Measurements from ENCODE around the gene PDE6B. TPM values are rescaled to one million over a fixed set of nuclear protein-coding genes. Genes with fewer than 3 reads are reported as not detected.
"Not testable (repeated sequence)": the region's sequence is repeated elsewhere in the genome, so short reads cannot be mapped to it uniquely, and the experiment has no call there.

PDE6B gene
- total and polyA plus RNA-seq, 3 experiments from 2014 or later: 9.3 to 21.5 (median 10.1) TPM

- H3K27ac Mint-ChIP-seq; CTCF ChIA-PET; H3K36me3 ChIP-seq (ENCODE audit: insufficient read depth, low read length); H3K27ac ChIP-seq (ENCODE audit: low read depth, low read length); H3K27me3 ChIP-seq (ENCODE audit: insufficient read depth, low read length, poor library complexity, severe bottlenecking); H3K36me3 Mint-ChIP-seq; H3K4me3 Mint-ChIP-seq; DNase-seq; H3K4me1 ChIP-seq (ENCODE audit: insufficient read depth, low read length); H3K9me3 ChIP-seq (ENCODE audit: low read length); H3K4me3 ChIP-seq (ENCODE audit: low read length); POLR2A ChIA-PET; H3K4me1 Mint-ChIP-seq: not testable (repeated sequence)
- Mint-ChIP-seq H3K9me3 (peaks cover 0 to 13% (median 11%) of the 10 kb centered on the region in 5 donors), H3K27me3 (peaks cover 20 to 47% of the 10 kb centered on the region in 2 donors)
These were observed 33.2 kb upstream of the PDE6B start for GRCh38 chr4:592178-592577.

GRCh38 chr4:592825-593520 lies 32.4 kb upstream of the PDE6B start:
- DNase-seq: no peak
- peaks cover 0 to 13% (median 11%) of the 10 kb centered on the region in 5 donors for H3K9me3 Mint-ChIP-seq
- H3K4me3 Mint-ChIP-seq: no peak overlapping the region
- Histone ChIP-seq H3K9me3 (ENCODE audit: low read length) (no peaks in the 10 kb centered on the region), H3K4me3 (ENCODE audit: low read length) (no peak overlapping the region), H3K36me3 (ENCODE audit: insufficient read depth, low read length) (no peaks in the 10 kb centered on the region), H3K27me3 (ENCODE audit: insufficient read depth, low read length, poor library complexity, severe bottlenecking) (no peaks in the 10 kb centered on the region), H3K4me1 (ENCODE audit: insufficient read depth, low read length) (no peaks in the 10 kb centered on the region), H3K27ac (ENCODE audit: low read depth, low read length) (no peak overlapping the region)
- no peak overlapping the region for H3K27ac Mint-ChIP-seq
- peaks cover 20 to 47% of the 10 kb centered on the region in 2 donors for H3K27me3 Mint-ChIP-seq
- CTCF ChIA-PET: no interaction called here
- H3K36me3 Mint-ChIP-seq: no peaks in the 10 kb centered on the region
- H3K4me1 Mint-ChIP-seq: no peaks in the 10 kb centered on the region
- POLR2A ChIA-PET: no interaction called here

GRCh38 chr4:598925-599324 lies 26.4 kb upstream of the PDE6B start:
- Mint-ChIP-seq H3K27me3 (peaks cover 15 to 51% of the 10 kb centered on the region in 2 donors), H3K4me3 (no peak overlapping the region), H3K4me1 (peaks cover 3 to 4% (median 4%) of the 10 kb centered on the region in 3 donors), H3K27ac (no peak overlapping the region), H3K36me3 (no peaks in the 10 kb centered on the region), H3K9me3 (peaks cover 0 to 8% (median 7%) of the 10 kb centered on the region in 5 donors)
- no peaks in the 10 kb centered on the region for H3K9me3 ChIP-seq (ENCODE audit: low read length)
- H3K27ac ChIP-seq (ENCODE audit: low read depth, low read length): no peak overlapping the region
- no peaks in the 10 kb centered on the region for H3K4me1 ChIP-seq (ENCODE audit: insufficient read depth, low read length)
- H3K4me3 ChIP-seq (ENCODE audit: low read length): no peak overlapping the region
- ChIA-PET POLR2A (no interaction called here), CTCF (no interaction called here)
- no peaks in the 10 kb centered on the region for H3K36me3 ChIP-seq (ENCODE audit: insufficient read depth, low read length)
- DNase-seq: no peak
- H3K27me3 ChIP-seq (ENCODE audit: insufficient read depth, low read length, poor library complexity, severe bottlenecking): no peaks in the 10 kb centered on the region

- Mint-ChIP-seq H3K9me3 (peaks cover 0 to 2% (median 0%) of the 10 kb centered on the region in 5 donors), H3K27ac (no peak overlapping the region), H3K4me1 (peaks cover 5 to 7% (median 7%) of the 10 kb centered on the region in 3 donors), H3K27me3 (peaks cover 16 to 46% of the 10 kb centered on the region in 2 donors), H3K36me3 (no peaks in the 10 kb centered on the region), H3K4me3 (no peak overlapping the region)
- H3K27ac ChIP-seq (ENCODE audit: low read depth, low read length): no peak overlapping the region
- H3K36me3 ChIP-seq (ENCODE audit: insufficient read depth, low read length): no peaks in the 10 kb centered on the region
- H3K4me3 ChIP-seq (ENCODE audit: low read length): no peak overlapping the region
- CTCF ChIA-PET: no interaction called here
- H3K9me3 ChIP-seq (ENCODE audit: low read length): no peaks in the 10 kb centered on the region
- POLR2A ChIA-PET: no interaction called here
- DNase-seq: no peak
- H3K4me1 ChIP-seq (ENCODE audit: insufficient read depth, low read length): no peaks in the 10 kb centered on the region
- H3K27me3 ChIP-seq (ENCODE audit: insufficient read depth, low read length, poor library complexity, severe bottlenecking): no peaks in the 10 kb centered on the region
These were observed 25.2 kb upstream of the PDE6B start for GRCh38 chr4:600166-600565.

GRCh38 chr4:600850-601515 lies 24.4 kb upstream of the PDE6B start:
- H3K4me3 Mint-ChIP-seq: no peak overlapping the region
- DNase-seq: no peak
- peaks cover 0 to 2% (median 0%) of the 10 kb centered on the region in 5 donors for H3K9me3 Mint-ChIP-seq
- Histone ChIP-seq H3K4me1 (ENCODE audit: insufficient read depth, low read length) (no peaks in the 10 kb centered on the region), H3K9me3 (ENCODE audit: low read length) (no peaks in the 10 kb centered on the region), H3K27ac (ENCODE audit: low read depth, low read length) (no peak overlapping the region), H3K36me3 (ENCODE audit: insufficient read depth, low read length) (no peaks in the 10 kb centered on the region), H3K27me3 (ENCODE audit: insufficient read depth, low read length, poor library complexity, severe bottlenecking) (no peaks in the 10 kb centered on the region), H3K4me3 (ENCODE audit: low read length) (no peak overlapping the region)
- peaks cover 5 to 10% (median 7%) of the 10 kb centered on the region in 3 donors for H3K4me1 Mint-ChIP-seq
- ChIA-PET POLR2A (no interaction called here), CTCF (no interaction called here)
- H3K27ac Mint-ChIP-seq: no peak overlapping the region
- peaks cover 15 to 46% of the 10 kb centered on the region in 2 donors for H3K27me3 Mint-ChIP-seq
- peaks cover 0 to 2% (median 0%) of the 10 kb centered on the region in 3 donors for H3K36me3 Mint-ChIP-seq

- Mint-ChIP-seq H3K9me3 (peaks cover 0 to 2% (median 0%) of the 10 kb centered on the region in 5 donors), H3K36me3 (peaks cover 0 to 2% (median 0%) of the 10 kb centered on the region in 3 donors), H3K27me3 (peaks cover 11 to 40% of the 10 kb centered on the region in 2 donors), H3K4me3 (no peak overlapping the region), H3K4me1 (peaks cover 5 to 10% (median 7%) of the 10 kb centered on the region in 3 donors), H3K27ac (no peak overlapping the region)
- H3K4me3 ChIP-seq (ENCODE audit: low read length): no peak overlapping the region
- no peaks in the 10 kb centered on the region for H3K4me1 ChIP-seq (ENCODE audit: insufficient read depth, low read length)
- POLR2A ChIA-PET: no interaction called here
- no peak for DNase-seq
- H3K27ac ChIP-seq (ENCODE audit: low read depth, low read length): no peak overlapping the region
- H3K36me3 ChIP-seq (ENCODE audit: insufficient read depth, low read length): no peaks in the 10 kb centered on the region
- H3K9me3 ChIP-seq (ENCODE audit: low read length): no peaks in the 10 kb centered on the region
- CTCF ChIA-PET: no interaction called here
- H3K27me3 ChIP-seq (ENCODE audit: insufficient read depth, low read length, poor library complexity, severe bottlenecking): no peaks in the 10 kb centered on the region
These were observed 23.5 kb upstream of the PDE6B start for GRCh38 chr4:601612-602558.

- Mint-ChIP-seq H3K9me3 (peaks cover 0 to 2% (median 0%) of the 10 kb centered on the region in 5 donors), H3K27ac (peak overlapping the region in 2 of 8 donors; percentile 46 to 54), H3K4me3 (no peak overlapping the region), H3K36me3 (peaks cover 0 to 2% (median 0%) of the 10 kb centered on the region in 3 donors), H3K4me1 (peaks cover 5 to 10% (median 7%) of the 10 kb centered on the region in 3 donors), H3K27me3 (peaks cover 10 to 35% of the 10 kb centered on the region in 2 donors)
- H3K27me3 ChIP-seq (ENCODE audit: insufficient read depth, low read length, poor library complexity, severe bottlenecking): no peaks in the 10 kb centered on the region
- no peak overlapping the region for H3K4me3 ChIP-seq (ENCODE audit: low read length)
- ChIA-PET POLR2A (no interaction called here), CTCF (interaction anchor here (1.0 kb wide), 1 partner anchor 71 kb away, joined by 4 read pairs; the partner anchor contains the start of genes ATP5ME and MYL5)
- DNase-seq: peak; percentile 13 to 62 (median 36)
- H3K27ac ChIP-seq (ENCODE audit: low read depth, low read length): no peak overlapping the region
- no peaks in the 10 kb centered on the region for H3K9me3 ChIP-seq (ENCODE audit: low read length)
- no peaks in the 10 kb centered on the region for H3K36me3 ChIP-seq (ENCODE audit: insufficient read depth, low read length)
- H3K4me1 ChIP-seq (ENCODE audit: insufficient read depth, low read length): no peaks in the 10 kb centered on the region
These were observed 22.8 kb upstream of the PDE6B start for GRCh38 chr4:602559-602942.

Measured in CD8-positive, alpha-beta memory T cell (primary cell).